K562 (cell line): ENCODE measurements around the gene PRSS12. TPM values are rescaled to one million over a fixed set of nuclear protein-coding genes. Genes with fewer than 3 reads are reported as not detected.

Experiments used
- ATAC-seq: fragments of 200-7000 bp; cut with Tn5 transposase; 3 replicates; pipeline ENCODE4 v1.9.1; 2020; ENCODE audit warnings: moderate library complexity
- BruUV-seq: library from RNA; stranded (reverse); fragments of 400-500 nt; replicated peaks from 2 replicates; lab custom pipeline; 2021; lab: Mats Ljungman, UMichigan
- CTCF ChIA-PET: fragments of 300-600 bp; formaldehyde crosslinking; extraction: SDS; loops from one replicate; lab custom pipeline; 2021; ENCODE audit warnings: low intra/inter-chr PET ratio; lab: Yijun Ruan, JAX
- POLR2A ChIA-PET: fragments of 300-600, 350-650 bp; sonication (Branson Sonifier 250); formaldehyde crosslinking; extraction: SDS; loops from one replicate; lab custom pipeline; 2021; ENCODE audit warnings: antibody characterized with exemption, inconsistent platforms; lab: Yijun Ruan, JAX
- DNase-seq, 4 experiments: peaks; one replicate each; pipeline versions ENCODE4 v3.0.0 to v3.0.0-alpha.2; 2011 to 2018; ENCODE audit warnings: low spot score in 3 of 4, mixed read lengths in 3 of 4; ENCODE audit errors: extremely low read depth in 1 of 4
- FAIRE-seq: peaks from 2 replicates; lab custom pipeline; 2011; peaks lifted over from hg19 to GRCh38; lab: Jason Lieb, UNC
- H2AFZ ChIP-seq: 2 replicates; pipeline ENCODE4 v1.6.0; 2011; ENCODE audit warnings: low read depth, low read length, control low read depth, inconsistent platforms
- H3K27ac ChIP-seq: fragments of 200-600 bp; 3 replicates; pipeline ENCODE4 v1.8.0; 2011; ENCODE audit warnings: low read depth, mild to moderate bottlenecking, control low read depth, inconsistent platforms, low read length, moderate library complexity, mixed read lengths; ENCODE audit errors: extremely low read depth
- H3K27me3 ChIP-seq, 2 experiments: fragments of 300-600 bp in 1 of 2; 2 replicates in 1 of 2; 3 replicates in 1 of 2; pipeline versions ENCODE4 v1.6.0 to v1.8.0; 2011; ENCODE audit warnings: inconsistent platforms in 2 of 2, low read length in 2 of 2, mild to moderate bottlenecking in 1 of 2, mixed read lengths in 1 of 2, moderate library complexity in 1 of 2; ENCODE audit not compliant: control insufficient read depth in 2 of 2, insufficient read depth in 2 of 2
- H3K36me3 ChIP-seq: fragments of 300-600 bp; 3 replicates; pipeline ENCODE4 v1.8.0; 2011; ENCODE audit warnings: mild to moderate bottlenecking, low read length, inconsistent platforms; ENCODE audit not compliant: control insufficient read depth, insufficient read depth
- H3K4me1 ChIP-seq, 2 experiments: fragments of 200-600 bp in 1 of 2; replicated peaks in 1 of 2; 2 replicates in 1 of 2; 3 replicates in 1 of 2; pipeline versions ENCODE4 v1.5.1 to v1.8.0; 2011; ENCODE audit warnings: inconsistent platforms in 2 of 2, low read length in 2 of 2, mild to moderate bottlenecking in 1 of 2, mixed read lengths in 1 of 2, moderate library complexity in 1 of 2; ENCODE audit not compliant: control insufficient read depth in 2 of 2, insufficient read depth in 2 of 2
- H3K4me2 ChIP-seq: 2 replicates; pipeline ENCODE4 v1.6.1; 2011; ENCODE audit warnings: low read length, control low read depth, inconsistent platforms, mixed read lengths; ENCODE audit not compliant: insufficient read depth
- H3K4me3 ChIP-seq: fragments of 200-600 bp; sonication (generic), shearing (Covaris generic); 2 replicates; pipeline ENCODE4 v1.5.1; 2016; ENCODE audit warnings: control low read depth, inconsistent platforms
- H3K79me2 ChIP-seq: fragments of 200-600 bp; 3 replicates; pipeline ENCODE4 v1.8.0; 2011; ENCODE audit warnings: low read length, inconsistent platforms; ENCODE audit not compliant: control insufficient read depth, insufficient read depth
- H3K9ac ChIP-seq, 2 experiments: 2 replicates each; pipeline versions ENCODE4 v1.6.0 to v1.6.1; 2011; ENCODE audit warnings: low read depth in 2 of 2, low read length in 2 of 2, control low read depth in 1 of 2, inconsistent platforms in 1 of 2, mild to moderate bottlenecking in 1 of 2, mixed read lengths in 1 of 2; ENCODE audit not compliant: insufficient read depth in 1 of 2
- H3K9me1 ChIP-seq: one replicate; pipeline ENCODE4 v1.6.0; 2011; ENCODE audit warnings: inconsistent platforms, mild to moderate bottlenecking, low read length, moderate library complexity; ENCODE audit not compliant: control insufficient read depth, insufficient read depth
- H3K9me3 ChIP-seq: replicated peaks from 2 replicates; pipeline ENCODE4 v1.5.1; 2011; ENCODE audit warnings: low read depth, low read length, inconsistent platforms; ENCODE audit not compliant: control insufficient read depth, insufficient read depth
- H4K20me1 ChIP-seq: replicated peaks from 2 replicates; pipeline ENCODE4 v1.6.1; 2011; ENCODE audit warnings: low read length, inconsistent platforms, mixed read lengths; ENCODE audit not compliant: control insufficient read depth, insufficient read depth
- CC2D1A ChIP-seq: fragments of 450-650 bp; IDR thresholded peaks from 2 replicates; pipeline ENCODE4 v1.6.1; 2017; ENCODE audit warnings: mild to moderate bottlenecking
- KDM2B ChIP-seq: fragments of 250-450 bp; sonication (Bioruptor Pico); IDR thresholded peaks from 2 replicates; pipeline ENCODE4 v1.8.0; 2021; ENCODE audit warnings: mild to moderate bottlenecking, moderate library complexity
- WGBS: fragments of 100-300 bp; shearing (Covaris generic); methylation state at CpG from one replicate; pipeline ENCODE4 v1.1.6; 2016; ENCODE audit warnings: low coverage, mixed read lengths; ENCODE audit not compliant: insufficient coverage; ENCODE audit errors: missing lambda C conversion rate; 5-methylcytosine and 5-hydroxymethylcytosine counted together
- in situ Hi-C: fragments of 300-500 bp; cut with MboI; formaldehyde crosslinking; loops from 4 replicates; pipeline ENCODE4 v1.15.0; 2018; ENCODE audit warnings: inconsistent platforms, mixed read lengths
- intact Hi-C: fragments of 100-400 bp; cut with micrococcal nuclease; formaldehyde crosslinking; loops from 2 replicates; pipeline ENCODE4 v1.14.2; 2022
- polyA plus RNA-seq, 8 experiments: library from polyadenylated mRNA; depleted of rRNA in 4 of 8; stranded (reverse) in 5 of 8; unstranded in 3 of 8; fragments of >200 nt; fragmentation: Nextera tagmentation in 2 of 8; fragmentation: Illumina TruSeq in 1 of 8; extraction: Ambion mirVana in 2 of 8; extraction: Trizol in 1 of 8; gene quantifications; 2 replicates each; pipeline versions ENCODE4 v1.2.1 to v1.2.3, GENCODE V29; 2011 to 2014; ENCODE audit warnings: inconsistent platforms in 1 of 8, missing spikeins in 1 of 8
- total RNA-seq, 7 experiments: library from RNA; depleted of rRNA in 6 of 7; stranded (reverse); fragments of >200 nt in 6 of 7; fragmentation: Illumina TruSeq in 2 of 7; extraction: Trizol in 2 of 7; gene quantifications; 2 replicates each; pipeline versions ENCODE4 v1.2.1 to v1.2.3, GENCODE V29; 2011 to 2021; ENCODE audit warnings: low replicate concordance in 1 of 7
- TF ChIP-seq, protein P1 (sequence below): IDR thresholded peaks from 2 replicates; pipeline ENCODE4 v1.6.1; 2014; ENCODE audit warnings: antibody characterized with exemption
- TF ChIP-seq, protein P2 (sequence below): sonication (generic); formaldehyde crosslinking; IDR thresholded peaks from 2 replicates; pipeline ENCODE4 v1.8.0; 2022; ENCODE audit warnings: missing genetic modification reagents, mild to moderate bottlenecking, moderate library complexity, borderline replicate concordance

The PRSS12 gene
- total and polyA plus RNA-seq, 9 of the 15 experiments (the other 6 are each of a cell fraction or from before 2014, with no cell fraction given) = 0.06 to 0.11 (median 0.09) TPM; not detected in 6

DNA sequence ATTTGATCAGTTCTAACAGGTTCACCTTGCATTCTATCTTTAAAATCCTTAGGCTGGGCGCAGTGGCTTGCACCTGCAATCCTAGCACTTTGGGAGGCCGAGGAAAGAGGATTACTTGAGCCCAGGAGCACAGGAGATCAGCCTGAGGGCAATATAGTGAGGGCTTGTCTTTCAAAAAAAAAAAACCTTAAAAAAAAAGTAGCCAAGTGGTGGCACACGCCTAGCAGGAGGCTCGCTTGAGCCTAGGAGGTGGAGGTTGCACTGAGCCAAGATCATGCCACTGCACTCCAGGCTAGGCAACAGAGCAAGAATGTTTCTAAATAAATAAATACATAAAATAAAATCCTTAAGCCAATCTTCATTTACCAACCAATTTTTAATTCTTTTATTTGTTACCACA lies 75.6 kb downstream of the PRSS12 start:
- Histone ChIP-seq H4K20me1 (no peaks in the 10 kb centered on the region), H3K27me3 (no peaks in the 10 kb centered on the region), H3K4me3 (peak overlapping the region; percentile 84; the same call in 1 of the 2 replicates), H3K4me1 (peaks cover 4 to 6% of the 10 kb centered on the region in 2 experiments; a peak in 2 of 5 replicates), H2AFZ (0 out of 2 replicates have a peak overlapping the region, but pooled peaks have one; percentile 93), H3K79me2 (peaks cover 38% of the 10 kb centered on the region), H3K4me2 (peak overlapping the region; percentile 98), H3K9ac (peak overlapping the region in 1 of 2 experiments; percentile 99; a peak in 1 of 4 replicates), H3K36me3 (peaks cover 34% of the 10 kb centered on the region), H3K9me3 (no peaks in the 10 kb centered on the region), H3K9me1 (no peaks in the 10 kb centered on the region), H3K27ac (no peak overlapping the region)
- ChIA-PET POLR2A (no interaction called here), CTCF (no interaction called here)
- no peak for FAIRE-seq
- DNase-seq = peak in 1 of 4 experiments; percentile 5
- no TSS peak for BruUV-seq
- 83% methylated on average over 4 of the region's 4 CpGs for WGBS
- in situ Hi-C loops = loop anchor here (25.0 kb wide), 1 partner anchor 410 kb away; the partner anchor contains the start of gene METTL14
- TF ChIP-seq, protein P1, sequence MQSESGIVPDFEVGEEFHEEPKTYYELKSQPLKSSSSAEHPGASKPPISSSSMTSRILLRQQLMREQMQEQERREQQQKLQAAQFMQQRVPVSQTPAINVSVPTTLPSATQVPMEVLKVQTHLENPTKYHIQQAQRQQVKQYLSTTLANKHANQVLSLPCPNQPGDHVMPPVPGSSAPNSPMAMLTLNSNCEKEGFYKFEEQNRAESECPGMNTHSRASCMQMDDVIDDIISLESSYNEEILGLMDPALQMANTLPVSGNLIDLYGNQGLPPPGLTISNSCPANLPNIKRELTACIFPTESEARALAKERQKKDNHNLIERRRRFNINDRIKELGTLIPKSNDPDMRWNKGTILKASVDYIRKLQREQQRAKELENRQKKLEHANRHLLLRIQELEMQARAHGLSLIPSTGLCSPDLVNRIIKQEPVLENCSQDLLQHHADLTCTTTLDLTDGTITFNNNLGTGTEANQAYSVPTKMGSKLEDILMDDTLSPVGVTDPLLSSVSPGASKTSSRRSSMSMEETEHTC = no peak
- TF ChIP-seq, protein P2, sequence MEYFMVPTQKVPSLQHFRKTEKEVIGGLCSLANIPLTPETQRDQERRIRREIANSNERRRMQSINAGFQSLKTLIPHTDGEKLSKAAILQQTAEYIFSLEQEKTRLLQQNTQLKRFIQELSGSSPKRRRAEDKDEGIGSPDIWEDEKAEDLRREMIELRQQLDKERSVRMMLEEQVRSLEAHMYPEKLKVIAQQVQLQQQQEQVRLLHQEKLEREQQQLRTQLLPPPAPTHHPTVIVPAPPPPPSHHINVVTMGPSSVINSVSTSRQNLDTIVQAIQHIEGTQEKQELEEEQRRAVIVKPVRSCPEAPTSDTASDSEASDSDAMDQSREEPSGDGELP (CRISPR knock-in tag) = no peak
- TF ChIP-seq CC2D1A (no peak), KDM2B (CRISPR knock-in tag) (no peak)
- no peak for ATAC-seq
- intact Hi-C loops = loop anchor here (10.0 kb wide), 2 partner anchors 202 to 1922 kb away; no protein-coding TSS in a partner anchor
